ENCODE measurements around the gene KRTAP10-6.

GRCh38 chr21:44616591-44616926 is 24.3 kb upstream of the KRTAP10-6 start:
- no peak for TF ChIP-seq CTCF (IDR thresholded peaks at IDR 0.05)
- TF ChIP-seq ZFX (IDR thresholded peaks at IDR 0.05; ENCODE audit: borderline replicate concordance) = no peak

All from 22Rv1 (cell line).